GM12878 (cell line): Measurements from ENCODE around the gene RBBP4.

ENCODE experiments used
- MTA3 ChIP-seq: IDR thresholded peaks from 2 replicates; pipeline ENCODE4 v1.6.1; 2012; ENCODE audit warnings: low read length, inconsistent platforms, borderline replicate concordance
- PAX8 ChIP-seq: fragments of 450-650 bp; IDR thresholded peaks from 2 replicates; pipeline ENCODE4 v1.6.1; 2017; ENCODE audit warnings: mild to moderate bottlenecking, moderate library complexity
- POLR2A ChIP-seq: IDR thresholded peaks from 2 replicates; pipeline ENCODE4 v1.6.1; 2011; ENCODE audit warnings: low read depth, mild to moderate bottlenecking, low read length
- SREBF1 ChIP-seq: IDR thresholded peaks from 2 replicates; pipeline ENCODE4 v1.6.1; 2012; ENCODE audit warnings: mild to moderate bottlenecking, low read length
- SUZ12 ChIP-seq: fragments of 200-600 bp; sonication (generic); IDR thresholded peaks from one replicate; pipeline ENCODE4 v1.6.1; 2018; ENCODE audit warnings: antibody characterized with exemption, mild to moderate bottlenecking; ENCODE audit not compliant: unreplicated experiment
- TAF1 ChIP-seq: IDR thresholded peaks from 2 replicates; pipeline ENCODE4 v1.6.1; 2011; ENCODE audit warnings: mild to moderate bottlenecking, low read depth, low read length, borderline replicate concordance
- TF ChIP-seq, protein P1 (sequence below), 3 experiments: IDR thresholded peaks in 2 of 3; conservative IDR thresholded peaks in 1 of 3; 2 replicates each; pipeline ENCODE4 v1.5.1; 2011; ENCODE audit warnings: low read depth in 3 of 3, low read length in 3 of 3, mild to moderate bottlenecking in 3 of 3, control low read depth in 2 of 3, moderate library complexity in 2 of 3, inconsistent platforms in 1 of 3, mixed read lengths in 1 of 3; ENCODE audit not compliant: control insufficient read depth in 2 of 3, insufficient read depth in 1 of 3; ENCODE audit errors: extremely low read depth in 1 of 3

DNA sequence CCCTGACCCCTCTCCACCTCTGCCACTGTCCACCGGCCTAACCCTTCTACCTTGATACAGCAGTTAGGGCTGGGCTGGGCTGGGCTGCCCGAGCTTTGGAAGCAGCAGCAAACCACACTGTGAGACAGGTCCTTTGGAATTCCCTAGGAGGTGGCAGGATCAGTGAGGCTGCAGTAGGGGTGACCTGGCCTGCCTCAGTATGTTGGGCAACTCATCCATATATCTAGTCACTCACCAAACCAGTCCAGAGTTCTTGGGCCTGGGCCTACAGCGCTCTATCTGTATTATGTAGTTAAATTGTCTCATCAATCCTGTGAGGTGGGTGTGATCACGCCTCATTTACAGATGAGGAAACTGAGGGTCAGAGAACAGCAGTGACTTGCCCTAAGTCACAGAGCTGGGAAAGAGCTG, 64.9 kb downstream of the RBBP4 start:
- TF ChIP-seq PAX8 (no peak), MTA3 (no peak), POLR2A (no peak), SREBF1 (no peak), SUZ12 (no peak), TAF1 (no peak)
- TF ChIP-seq, protein P1, sequence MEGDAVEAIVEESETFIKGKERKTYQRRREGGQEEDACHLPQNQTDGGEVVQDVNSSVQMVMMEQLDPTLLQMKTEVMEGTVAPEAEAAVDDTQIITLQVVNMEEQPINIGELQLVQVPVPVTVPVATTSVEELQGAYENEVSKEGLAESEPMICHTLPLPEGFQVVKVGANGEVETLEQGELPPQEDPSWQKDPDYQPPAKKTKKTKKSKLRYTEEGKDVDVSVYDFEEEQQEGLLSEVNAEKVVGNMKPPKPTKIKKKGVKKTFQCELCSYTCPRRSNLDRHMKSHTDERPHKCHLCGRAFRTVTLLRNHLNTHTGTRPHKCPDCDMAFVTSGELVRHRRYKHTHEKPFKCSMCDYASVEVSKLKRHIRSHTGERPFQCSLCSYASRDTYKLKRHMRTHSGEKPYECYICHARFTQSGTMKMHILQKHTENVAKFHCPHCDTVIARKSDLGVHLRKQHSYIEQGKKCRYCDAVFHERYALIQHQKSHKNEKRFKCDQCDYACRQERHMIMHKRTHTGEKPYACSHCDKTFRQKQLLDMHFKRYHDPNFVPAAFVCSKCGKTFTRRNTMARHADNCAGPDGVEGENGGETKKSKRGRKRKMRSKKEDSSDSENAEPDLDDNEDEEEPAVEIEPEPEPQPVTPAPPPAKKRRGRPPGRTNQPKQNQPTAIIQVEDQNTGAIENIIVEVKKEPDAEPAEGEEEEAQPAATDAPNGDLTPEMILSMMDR (IDR thresholded peaks at IDR 0.05 in 2 of 3, conservative IDR thresholded peaks at IDR 0.05 in 1 of 3; ENCODE audit: control insufficient read depth in 2 of 3, extremely low read depth in 1 of 3, insufficient read depth in 1 of 3, low read depth in 3 of 3, low read length in 3 of 3): no peak
